Astrocyte (in vitro differentiated cells and primary cell): ENCODE measurements around the gene MROH8.

Experiments used
- CTCF ChIP-seq: IDR thresholded peaks from 2 replicates; pipeline ENCODE4 v1.5.1; 2011; ENCODE audit warnings: low read depth, mild to moderate bottlenecking, inconsistent platforms, low read length, moderate library complexity; ENCODE audit not compliant: insufficient read depth
- EZH2 ChIP-seq: IDR thresholded peaks from 2 replicates; pipeline ENCODE4 v1.6.1; 2012; ENCODE audit warnings: mild to moderate bottlenecking, low read length, inconsistent platforms; ENCODE audit not compliant: insufficient read depth

GRCh38 chr20:37222086-37222485 lies 42.7 kb upstream of the MROH8 start:
- TF ChIP-seq CTCF (no peak), EZH2 (no peak)
